ENCODE results near the gene ATP5ME. TPM values are rescaled to one million over a fixed set of nuclear protein-coding genes. Genes with fewer than 3 reads are reported as not detected.

Gene ATP5ME
- total RNA-seq, 1 experiment from 2014 or later = 425 TPM

DNA sequence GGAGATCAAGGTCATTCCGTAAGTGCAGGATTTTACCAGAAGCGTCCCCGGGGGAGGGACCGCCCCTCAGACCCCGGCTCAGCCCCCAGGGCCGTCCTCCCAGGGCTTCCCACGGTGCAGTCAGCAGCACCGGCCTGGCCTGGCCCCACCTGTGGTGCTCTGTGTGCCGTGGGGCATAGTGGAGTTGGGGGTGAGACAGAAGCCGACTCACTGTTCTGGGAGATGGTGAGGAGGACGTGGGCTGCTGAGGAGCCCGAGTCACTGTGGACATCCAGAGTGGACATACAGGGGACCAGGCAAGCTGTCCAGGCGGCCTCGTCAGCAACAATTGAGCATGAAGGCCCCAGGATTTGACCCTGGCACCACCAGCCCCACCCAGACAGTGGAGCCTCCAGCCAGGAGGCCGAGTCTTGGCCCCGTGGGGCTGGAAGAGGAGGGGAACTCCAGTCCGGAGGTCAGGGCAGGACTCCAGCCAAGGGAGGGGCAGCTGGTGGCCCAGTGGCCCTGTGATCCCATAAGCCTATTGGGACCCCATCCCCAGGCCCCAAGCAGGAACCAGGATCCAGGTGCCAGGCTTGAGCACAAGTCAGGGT, 19.1 kb downstream of the ATP5ME start:
- WGBS (ENCODE audit: extremely low coverage, insufficient read length, low lambda C conversion rate) = no CpG with 5 or more reads among the region's 17 CpGs

More for the DNA sequence above, 19.1 kb downstream of the ATP5ME start:
- no peaks in the 10 kb centered on the region for H3K79me2 ChIP-seq (ENCODE audit: insufficient read depth, low read length)
- Mint-ChIP-seq H3K27me3 (ENCODE audit: low read depth) (no peaks in the 10 kb centered on the region; the same call in none of the 2 replicates), H3K4me3 (no peak overlapping the region), H3K36me3 (ENCODE audit: insufficient read depth in 1 of 3, low read depth in 3 of 3) (no peaks in the 10 kb centered on the region; a peak in 1 of 7 replicates), H3K4me1 (peaks cover 0 to 6% of the 10 kb centered on the region in 2 experiments; a peak in 2 of 4 replicates), H3K9me3 (no peaks in the 10 kb centered on the region; a peak in 1 of 5 replicates), H3K27ac (no peak overlapping the region)
- H2AFZ ChIP-seq (ENCODE audit: low read length) = no peak overlapping the region
- no peak overlapping the region for H4K91ac ChIP-seq (ENCODE audit: insufficient read length, low read depth, low read length)
- H3K4ac ChIP-seq (ENCODE audit: low read depth, low read length) = no peak overlapping the region
- no peak for DNase-seq
- no peaks in the 10 kb centered on the region for H3K23me2 ChIP-seq (ENCODE audit: insufficient read length, low read depth, low read length, poor library complexity, severe bottlenecking)
- no peak overlapping the region for H2BK5ac ChIP-seq (ENCODE audit: insufficient read length, low read length)
- H3K56ac ChIP-seq (ENCODE audit: insufficient read length, low read depth, low read length) = no peak overlapping the region
- no peaks in the 10 kb centered on the region for H3K79me1 ChIP-seq (ENCODE audit: insufficient read depth, low read depth, low read length, poor library complexity, severe bottlenecking)
- no peaks in the 10 kb centered on the region for H3K27me3 ChIP-seq (ENCODE audit: insufficient read depth, low read length)
- H3K18ac ChIP-seq (ENCODE audit: insufficient read length, low read depth, low read length) = no peak overlapping the region
- no peak overlapping the region for H3K14ac ChIP-seq (ENCODE audit: insufficient read depth, low read length)
- H3K23ac ChIP-seq (ENCODE audit: insufficient read length, low read depth, low read length) = no peak overlapping the region
- H2AK5ac ChIP-seq (ENCODE audit: insufficient read length, low read length) = no peak overlapping the region
- H4K20me1 ChIP-seq (ENCODE audit: control insufficient read depth, insufficient read depth, insufficient read length) = no peaks in the 10 kb centered on the region
- H3K27ac ChIP-seq (ENCODE audit: insufficient read length, low read depth, low read length) = no peak overlapping the region
- no peak overlapping the region for H4K5ac ChIP-seq (ENCODE audit: insufficient read length, low read depth, low read length)
- no peak overlapping the region for H3T11ph ChIP-seq (ENCODE audit: low read length)
- no peak overlapping the region for H3K4me2 ChIP-seq (ENCODE audit: insufficient read depth, insufficient read length, low read length)
- H2BK12ac ChIP-seq (ENCODE audit: insufficient read length, low read depth, low read length) = no peak overlapping the region
- H2BK120ac ChIP-seq (ENCODE audit: low read depth, low read length, poor library complexity, severe bottlenecking) = no peak overlapping the region
- H2BK15ac ChIP-seq (ENCODE audit: low read depth, low read length) = no peak overlapping the region
- TF ChIP-seq, protein P1, sequence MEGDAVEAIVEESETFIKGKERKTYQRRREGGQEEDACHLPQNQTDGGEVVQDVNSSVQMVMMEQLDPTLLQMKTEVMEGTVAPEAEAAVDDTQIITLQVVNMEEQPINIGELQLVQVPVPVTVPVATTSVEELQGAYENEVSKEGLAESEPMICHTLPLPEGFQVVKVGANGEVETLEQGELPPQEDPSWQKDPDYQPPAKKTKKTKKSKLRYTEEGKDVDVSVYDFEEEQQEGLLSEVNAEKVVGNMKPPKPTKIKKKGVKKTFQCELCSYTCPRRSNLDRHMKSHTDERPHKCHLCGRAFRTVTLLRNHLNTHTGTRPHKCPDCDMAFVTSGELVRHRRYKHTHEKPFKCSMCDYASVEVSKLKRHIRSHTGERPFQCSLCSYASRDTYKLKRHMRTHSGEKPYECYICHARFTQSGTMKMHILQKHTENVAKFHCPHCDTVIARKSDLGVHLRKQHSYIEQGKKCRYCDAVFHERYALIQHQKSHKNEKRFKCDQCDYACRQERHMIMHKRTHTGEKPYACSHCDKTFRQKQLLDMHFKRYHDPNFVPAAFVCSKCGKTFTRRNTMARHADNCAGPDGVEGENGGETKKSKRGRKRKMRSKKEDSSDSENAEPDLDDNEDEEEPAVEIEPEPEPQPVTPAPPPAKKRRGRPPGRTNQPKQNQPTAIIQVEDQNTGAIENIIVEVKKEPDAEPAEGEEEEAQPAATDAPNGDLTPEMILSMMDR (conservative IDR thresholded peaks at IDR 0.05) = no peak
- H2BK20ac ChIP-seq (ENCODE audit: low read depth, low read length, poor library complexity, severe bottlenecking) = no peak overlapping the region
- H4K8ac ChIP-seq (replicated peaks; ENCODE audit: insufficient read length, low read depth, low read length) = no peak overlapping the region
- H3K9ac ChIP-seq (ENCODE audit: extremely low read depth, insufficient read length, low read length) = no peak overlapping the region
- no peaks in the 10 kb centered on the region for H3K9me3 ChIP-seq (ENCODE audit: control insufficient read depth, low read depth, low read length)
- no peaks in the 10 kb centered on the region for H3K4me1 ChIP-seq (ENCODE audit: insufficient read depth, low read length)

Data from H9 (cell line).